ENCODE data around the gene GTF2IRD1. TPM values are rescaled to one million over a fixed set of nuclear protein-coding genes. Genes with fewer than 3 reads are reported as not detected.

Gene GTF2IRD1
- total RNA-seq, 1 experiment from 2014 or later = 54.0 TPM

- no TSS peak for BruUV-seq (replicated peaks)
- H3K27me3 ChIP-seq (ENCODE audit: control insufficient read depth, insufficient read depth, low read length) = no peaks in the 10 kb centered on the region
- in situ Hi-C loops (cut with HindIII; ENCODE audit: low pct_unique_long_range_greater_than_20kb, low sequenced_read_pairs) (no loop called here), intact Hi-C loops (cut with micrococcal nuclease; ENCODE audit: unreplicated experiment) (no loop called here)
- CTCF ChIA-PET = no interaction called here
- POLR2A ChIA-PET = no interaction called here
- H3K36me3 ChIP-seq (ENCODE audit: control insufficient read depth, insufficient read depth, low read length) = no peaks in the 10 kb centered on the region
- H3K4me1 ChIP-seq (ENCODE audit: control insufficient read depth, insufficient read depth, low read length) = peaks cover 3% of the 10 kb centered on the region; the same call in 1 of the 2 replicates
- H3K9me3 ChIP-seq (ENCODE audit: control insufficient read depth, insufficient read depth, low read depth, low read length) = no peaks in the 10 kb centered on the region
- no peak for TF ChIP-seq CTCF (IDR thresholded peaks at IDR 0.05)
- no peak for DNase-seq (ENCODE audit: low read depth, low spot score)
- H3K4me3 ChIP-seq (ENCODE audit: low read depth in 2 of 2, low read length in 2 of 2) = no peak overlapping the region
- ATAC-seq = no peak
- H3K27ac ChIP-seq (ENCODE audit: low read length) = no peak overlapping the region
Observed at GRCh38 chr7:74573512-74573911, 119.8 kb downstream of the GTF2IRD1 start.

DNA sequence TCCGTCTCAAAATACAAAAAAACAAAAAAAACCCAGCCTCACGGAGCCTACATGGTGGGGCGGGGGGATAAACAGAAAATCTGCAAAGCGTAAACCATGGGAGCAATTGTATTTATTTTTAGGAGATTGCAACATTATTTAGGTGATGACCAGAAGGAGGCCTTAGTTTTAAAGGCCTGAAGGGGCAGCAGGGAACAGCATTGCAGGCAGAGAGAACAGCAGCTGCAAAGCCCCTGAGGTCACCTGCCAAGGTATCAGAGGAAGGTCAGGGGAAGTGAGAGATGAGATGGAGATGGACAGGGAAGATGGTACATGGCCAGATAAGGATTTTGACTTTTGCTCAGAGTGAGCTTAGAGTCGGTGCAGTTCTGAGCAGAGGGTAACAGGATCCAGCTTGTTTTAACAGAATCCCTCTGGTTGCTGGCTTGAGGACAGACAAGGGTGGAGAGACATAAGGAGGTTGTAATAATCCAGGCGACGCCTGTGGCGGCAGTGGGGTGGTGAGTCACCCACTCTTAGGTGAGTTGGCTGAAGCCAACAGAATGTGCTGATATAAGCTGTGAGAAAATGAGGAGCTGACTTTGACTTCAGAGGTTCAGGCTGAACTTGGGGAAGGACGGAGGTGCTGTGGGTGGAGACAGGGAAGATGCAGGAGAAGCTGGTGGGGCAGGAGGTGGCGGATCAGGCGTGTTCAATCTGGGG, 121.5 kb downstream of the GTF2IRD1 start:
- Histone ChIP-seq H3K27me3 (ENCODE audit: control insufficient read depth, insufficient read depth, low read length) (no peaks in the 10 kb centered on the region), H3K4me3 (ENCODE audit: low read depth in 2 of 2, low read length in 2 of 2) (no peak overlapping the region), H3K36me3 (ENCODE audit: control insufficient read depth, insufficient read depth, low read length) (no peaks in the 10 kb centered on the region), H3K27ac (ENCODE audit: low read length) (no peak overlapping the region), H3K4me1 (ENCODE audit: control insufficient read depth, insufficient read depth, low read length) (peaks cover 8% of the 10 kb centered on the region), H3K9me3 (ENCODE audit: control insufficient read depth, insufficient read depth, low read depth, low read length) (no peaks in the 10 kb centered on the region)
- ChIA-PET POLR2A (no interaction called here), CTCF (interaction anchor here (0.6 kb wide), 1 partner anchor 375 kb away, joined by 3 read pairs; no protein-coding TSS in a partner anchor)
- ATAC-seq (peak; percentile 78), DNase-seq (ENCODE audit: low read depth, low spot score) (no peak)
- BruUV-seq (replicated peaks) = TSS peak; percentile 65
- no peak for TF ChIP-seq SIN3A (IDR thresholded peaks at IDR 0.05; ENCODE audit: borderline replicate concordance, insufficient read depth, low read depth, low read length)
- no peak for TF ChIP-seq REST (IDR thresholded peaks at IDR 0.05; ENCODE audit: insufficient read depth in 1 of 2, low read depth in 2 of 2, low read length in 1 of 2)
- TF ChIP-seq POLR2AphosphoS5 (IDR thresholded peaks at IDR 0.05; ENCODE audit: low read depth, low read length) = no peak
- no peak for TF ChIP-seq CTCF (IDR thresholded peaks at IDR 0.05)
- no peak for TF ChIP-seq TCF7L2 (IDR thresholded peaks at IDR 0.05; ENCODE audit: low read depth, low read length)
- intact Hi-C loops (cut with micrococcal nuclease; ENCODE audit: unreplicated experiment) = no loop called here
- in situ Hi-C loops (cut with HindIII; ENCODE audit: low pct_unique_long_range_greater_than_20kb, low sequenced_read_pairs) = no loop called here
